H9 (cell line): ENCODE results near the gene BRPF1. TPM values are rescaled to one million over a fixed set of nuclear protein-coding genes. Genes with fewer than 3 reads are reported as not detected.

Experiments
- DNase-seq: peaks from one replicate; pipeline ENCODE4 v3.0.0-alpha.2; 2017
- H2AFZ ChIP-seq: one replicate; pipeline ENCODE4 v1.6.1; 2013; ENCODE audit warnings: mild to moderate bottlenecking, low read length, control low read depth, moderate library complexity
- H2AK5ac ChIP-seq: 2 replicates; pipeline ENCODE4 v1.6.1; 2013; ENCODE audit warnings: low read length, control low read depth, mixed read lengths; ENCODE audit not compliant: insufficient read length
- H2BK120ac ChIP-seq: one replicate; pipeline ENCODE4 v1.6.1; 2013; ENCODE audit warnings: low read depth, mild to moderate bottlenecking, low read length, control low read depth, inconsistent platforms; ENCODE audit not compliant: poor library complexity, severe bottlenecking
- H2BK12ac ChIP-seq: 2 replicates; pipeline ENCODE4 v1.6.1; 2013; ENCODE audit warnings: low read length, control low read depth, mixed read lengths, low read depth; ENCODE audit not compliant: insufficient read length
- H2BK15ac ChIP-seq: 2 replicates; pipeline ENCODE4 v1.6.1; 2013; ENCODE audit warnings: low read depth, low read length, control low read depth
- H2BK20ac ChIP-seq: one replicate; pipeline ENCODE4 v1.6.1; 2013; ENCODE audit warnings: low read depth, mild to moderate bottlenecking, low read length, control low read depth, inconsistent platforms; ENCODE audit not compliant: poor library complexity, severe bottlenecking
- H2BK5ac ChIP-seq: 2 replicates; pipeline ENCODE4 v1.6.1; 2013; ENCODE audit warnings: low read length, control low read depth, mixed read lengths; ENCODE audit not compliant: insufficient read length
- H3K14ac ChIP-seq: 2 replicates; pipeline ENCODE4 v1.6.1; 2013; ENCODE audit warnings: low read length, control low read depth; ENCODE audit not compliant: insufficient read depth
- H3K18ac ChIP-seq: 2 replicates; pipeline ENCODE4 v1.6.1; 2013; ENCODE audit warnings: low read depth, mild to moderate bottlenecking, mixed read lengths, low read length, control low read depth; ENCODE audit not compliant: insufficient read length
- H3K23ac ChIP-seq: 2 replicates; pipeline ENCODE4 v1.6.1; 2013; ENCODE audit warnings: low read length, control low read depth, mixed read lengths, low read depth; ENCODE audit not compliant: insufficient read length
- H3K23me2 ChIP-seq: 2 replicates; pipeline ENCODE4 v1.6.1; 2013; ENCODE audit warnings: low read depth, mild to moderate bottlenecking, mixed read lengths, low read length, control low read depth; ENCODE audit not compliant: insufficient read length, poor library complexity, severe bottlenecking
- H3K27ac ChIP-seq: 2 replicates; pipeline ENCODE4 v1.5.1; 2013; ENCODE audit warnings: low read length, control low read depth, mixed read lengths, low read depth; ENCODE audit not compliant: insufficient read length
- H3K27me3 ChIP-seq: 2 replicates; pipeline ENCODE4 v1.6.1; 2013; ENCODE audit warnings: low read length, control low read depth, inconsistent platforms; ENCODE audit not compliant: insufficient read depth
- H3K4ac ChIP-seq: 2 replicates; pipeline ENCODE4 v1.6.1; 2013; ENCODE audit warnings: low read depth, mild to moderate bottlenecking, control low read depth, inconsistent platforms, low read length, moderate library complexity
- H3K4me1 ChIP-seq: 2 replicates; pipeline ENCODE4 v1.6.1; 2013; ENCODE audit warnings: low read length, control low read depth, inconsistent platforms; ENCODE audit not compliant: insufficient read depth
- H3K4me2 ChIP-seq: 2 replicates; pipeline ENCODE4 v1.6.1; 2013; ENCODE audit warnings: low read length, control low read depth, mixed read lengths; ENCODE audit not compliant: insufficient read length, insufficient read depth
- H3K56ac ChIP-seq: 2 replicates; pipeline ENCODE4 v1.6.1; 2013; ENCODE audit warnings: low read depth, mild to moderate bottlenecking, mixed read lengths, low read length, control low read depth; ENCODE audit not compliant: insufficient read length
- H3K79me1 ChIP-seq: 2 replicates; pipeline ENCODE4 v1.6.1; 2013; ENCODE audit warnings: low read depth, mild to moderate bottlenecking, moderate library complexity, low read length, control low read depth, inconsistent platforms; ENCODE audit not compliant: insufficient read depth, poor library complexity, severe bottlenecking
- H3K79me2 ChIP-seq: 2 replicates; pipeline ENCODE4 v1.6.1; 2013; ENCODE audit warnings: low read length, control low read depth, inconsistent platforms; ENCODE audit not compliant: insufficient read depth
- H3K9ac ChIP-seq: 2 replicates; pipeline ENCODE4 v1.6.1; 2013; ENCODE audit warnings: low read length, control low read depth, mixed read lengths; ENCODE audit not compliant: insufficient read length; ENCODE audit errors: extremely low read depth
- H3K9me3 ChIP-seq: one replicate; pipeline ENCODE4 v1.6.1; 2013; ENCODE audit warnings: low read depth, low read length, inconsistent platforms; ENCODE audit not compliant: control insufficient read depth
- H3T11ph ChIP-seq: one replicate; pipeline ENCODE4 v1.6.1; 2013; ENCODE audit warnings: mild to moderate bottlenecking, low read length, control low read depth, inconsistent platforms
- H4K20me1 ChIP-seq: one replicate; pipeline ENCODE4 v1.6.1; 2013; ENCODE audit not compliant: control insufficient read depth, insufficient read length, insufficient read depth
- H4K5ac ChIP-seq: 2 replicates; pipeline ENCODE4 v1.6.1; 2013; ENCODE audit warnings: low read depth, mild to moderate bottlenecking, mixed read lengths, low read length, control low read depth; ENCODE audit not compliant: insufficient read length
- H4K8ac ChIP-seq: replicated peaks from 2 replicates; pipeline ENCODE4 v1.6.1; 2013; ENCODE audit warnings: low read length, control low read depth, mixed read lengths, low read depth; ENCODE audit not compliant: insufficient read length
- H4K91ac ChIP-seq: 2 replicates; pipeline ENCODE4 v1.6.1; 2013; ENCODE audit warnings: low read depth, mild to moderate bottlenecking, moderate library complexity, mixed read lengths, low read length, control low read depth; ENCODE audit not compliant: insufficient read length
- H3K27ac Mint-ChIP-seq, 3 experiments: 2 replicates in 2 of 3; 3 replicates in 1 of 3; pipeline ENCODE4 v1.8.0; 2020 to 2021; ENCODE audit warnings: mixed read lengths in 3 of 3, mild to moderate bottlenecking in 1 of 3, moderate library complexity in 1 of 3
- H3K27me3 Mint-ChIP-seq: 2 replicates; pipeline ENCODE4 v1.8.0; 2021; ENCODE audit warnings: low read depth, mild to moderate bottlenecking, moderate library complexity, mixed read lengths
- H3K36me3 Mint-ChIP-seq, 3 experiments: 2 replicates in 2 of 3; 3 replicates in 1 of 3; pipeline ENCODE4 v1.8.0; 2020 to 2021; ENCODE audit warnings: low read depth in 3 of 3, mixed read lengths in 3 of 3; ENCODE audit not compliant: insufficient read depth in 1 of 3
- H3K4me1 Mint-ChIP-seq, 2 experiments: 2 replicates each; pipeline ENCODE4 v1.8.0; 2020; ENCODE audit warnings: mixed read lengths in 2 of 2
- H3K4me3 Mint-ChIP-seq, 2 experiments: 2 replicates in 1 of 2; 3 replicates in 1 of 2; pipeline ENCODE4 v1.8.0; 2020 to 2021; ENCODE audit warnings: mild to moderate bottlenecking in 2 of 2, mixed read lengths in 2 of 2, moderate library complexity in 1 of 2
- H3K9me3 Mint-ChIP-seq, 2 experiments: 2 replicates in 1 of 2; 3 replicates in 1 of 2; pipeline ENCODE4 v1.8.0; 2020; ENCODE audit warnings: mild to moderate bottlenecking in 2 of 2, mixed read lengths in 2 of 2, moderate library complexity in 1 of 2
- WGBS: extraction: QIAGEN DNeasy Blood & Tissue Kit; methylation state at CpG from one replicate; pipeline ENCODE4 v1.1.7; 2013; ENCODE audit warnings: missing lambda C conversion rate, low lambda C conversion rate, mixed read lengths; ENCODE audit not compliant: insufficient read length; ENCODE audit errors: extremely low coverage; 5-methylcytosine and 5-hydroxymethylcytosine counted together
- total RNA-seq: library from RNA; stranded (reverse); gene quantifications from 2 replicates; pipeline ENCODE4 v1.2.1, GENCODE V29; 2021
- TF ChIP-seq, protein P1 (sequence below): fragments of 200-600 bp; sonication (generic); conservative IDR thresholded peaks from 3 replicates; pipeline ENCODE4 v1.8.0; 2021; ENCODE audit warnings: antibody characterized with exemption, mild to moderate bottlenecking

BRPF1 gene
- total RNA-seq, 1 experiment from 2014 or later = 38.6 TPM

DNA sequence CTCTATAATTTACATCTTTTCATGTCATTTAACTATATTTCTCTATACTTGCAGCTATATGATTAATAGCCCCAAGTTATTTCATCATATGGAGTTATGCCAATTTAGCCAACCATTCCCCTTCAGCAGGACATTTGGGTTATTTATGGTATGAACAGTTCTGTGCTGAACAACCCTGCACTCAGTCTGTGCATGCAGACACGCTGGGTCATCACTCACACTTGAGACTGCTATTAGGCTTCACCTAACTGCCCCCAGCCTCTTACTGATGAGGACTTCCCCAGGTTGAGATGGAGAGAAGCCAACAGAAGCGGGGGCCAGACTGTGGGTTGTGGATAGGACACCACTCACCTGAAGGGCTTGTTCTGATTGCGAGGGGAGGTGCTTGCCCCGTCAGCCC lies 53.4 kb downstream of the BRPF1 start:
- H3K23ac ChIP-seq = no peak overlapping the region
- Mint-ChIP-seq H3K9me3 (no peaks in the 10 kb centered on the region), H3K27ac (no peak overlapping the region), H3K4me3 (no peak overlapping the region), H3K27me3 (no peaks in the 10 kb centered on the region), H3K36me3 (peaks cover 28 to 84% (median 81%) of the 10 kb centered on the region in 3 experiments; a peak in 6 of 7 replicates), H3K4me1 (no peaks in the 10 kb centered on the region)
- no peak overlapping the region for H3K4ac ChIP-seq
- H3K9ac ChIP-seq = no peak overlapping the region
- H2BK120ac ChIP-seq = no peak overlapping the region
- H3K27me3 ChIP-seq = no peaks in the 10 kb centered on the region
- H2BK5ac ChIP-seq = no peak overlapping the region
- H2AK5ac ChIP-seq = no peak overlapping the region
- H3K79me1 ChIP-seq = no peaks in the 10 kb centered on the region
- no peak overlapping the region for H4K5ac ChIP-seq
- H3T11ph ChIP-seq = no peak overlapping the region
- no peak overlapping the region for H2BK20ac ChIP-seq
- H3K9me3 ChIP-seq = no peaks in the 10 kb centered on the region
- no peak overlapping the region for H3K56ac ChIP-seq
- H4K20me1 ChIP-seq = no peaks in the 10 kb centered on the region
- H2BK15ac ChIP-seq = no peak overlapping the region
- no peak overlapping the region for H3K4me2 ChIP-seq
- TF ChIP-seq, protein P1, sequence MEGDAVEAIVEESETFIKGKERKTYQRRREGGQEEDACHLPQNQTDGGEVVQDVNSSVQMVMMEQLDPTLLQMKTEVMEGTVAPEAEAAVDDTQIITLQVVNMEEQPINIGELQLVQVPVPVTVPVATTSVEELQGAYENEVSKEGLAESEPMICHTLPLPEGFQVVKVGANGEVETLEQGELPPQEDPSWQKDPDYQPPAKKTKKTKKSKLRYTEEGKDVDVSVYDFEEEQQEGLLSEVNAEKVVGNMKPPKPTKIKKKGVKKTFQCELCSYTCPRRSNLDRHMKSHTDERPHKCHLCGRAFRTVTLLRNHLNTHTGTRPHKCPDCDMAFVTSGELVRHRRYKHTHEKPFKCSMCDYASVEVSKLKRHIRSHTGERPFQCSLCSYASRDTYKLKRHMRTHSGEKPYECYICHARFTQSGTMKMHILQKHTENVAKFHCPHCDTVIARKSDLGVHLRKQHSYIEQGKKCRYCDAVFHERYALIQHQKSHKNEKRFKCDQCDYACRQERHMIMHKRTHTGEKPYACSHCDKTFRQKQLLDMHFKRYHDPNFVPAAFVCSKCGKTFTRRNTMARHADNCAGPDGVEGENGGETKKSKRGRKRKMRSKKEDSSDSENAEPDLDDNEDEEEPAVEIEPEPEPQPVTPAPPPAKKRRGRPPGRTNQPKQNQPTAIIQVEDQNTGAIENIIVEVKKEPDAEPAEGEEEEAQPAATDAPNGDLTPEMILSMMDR = no peak
- H3K4me1 ChIP-seq = no peaks in the 10 kb centered on the region
- H3K23me2 ChIP-seq = no peaks in the 10 kb centered on the region
- no peak overlapping the region for H2BK12ac ChIP-seq
- no peak for DNase-seq
- no peak overlapping the region for H3K27ac ChIP-seq
- WGBS = no CpG with 5 or more reads among the region's 4 CpGs
- H3K14ac ChIP-seq = no peak overlapping the region
- no peak overlapping the region for H3K18ac ChIP-seq
- no peak overlapping the region for H4K8ac ChIP-seq
- H2AFZ ChIP-seq = no peak overlapping the region
- H3K79me2 ChIP-seq = no peaks in the 10 kb centered on the region
- H4K91ac ChIP-seq = no peak overlapping the region
